Measurements from ENCODE around the gene PRKG1. TPM values are rescaled to one million over a fixed set of nuclear protein-coding genes. Genes with fewer than 3 reads are reported as not detected.

PRKG1 gene
- total and polyA plus RNA-seq, 2 of the 4 experiments (the other 2 are of a cell fraction): 3.5 to 18.3 TPM

GRCh38 chr10:51204066-51204465, 129.8 kb downstream of the PRKG1 start:
- DNase-seq (no peak), ATAC-seq (ENCODE audit: low read depth) (no peak)
- H2BK15ac ChIP-seq (ENCODE audit: low read depth, low read length): no peak overlapping the region
- H3K14ac ChIP-seq (replicated peaks; ENCODE audit: low read depth, low read length): no peak overlapping the region
- WGBS, 2 experiments (ENCODE audit: extremely low coverage in 2 of 2, insufficient read length in 1 of 2): no CpG with 5 or more reads among the region's 2 CpGs
- H3K36me3 ChIP-seq (ENCODE audit: control insufficient read depth, insufficient read depth, low read length): no peaks in the 10 kb centered on the region
- H3K18ac ChIP-seq (ENCODE audit: low read depth, low read length): no peak overlapping the region
- BruUV-seq (replicated peaks): no TSS peak
- no peak overlapping the region for H3K4me3 ChIP-seq (ENCODE audit: insufficient read depth, low read depth, low read length)
- H2BK20ac ChIP-seq (ENCODE audit: low read depth, low read length): no peak overlapping the region
- H4K5ac ChIP-seq (ENCODE audit: low read depth, low read length): no peak overlapping the region
- no peak overlapping the region for H2AFZ ChIP-seq (replicated peaks; ENCODE audit: low read length, poor library complexity)
- no peaks in the 10 kb centered on the region for H4K20me1 ChIP-seq (ENCODE audit: insufficient read depth, low read length)
- TF ChIP-seq FOS (IDR thresholded peaks at IDR 0.05; ENCODE audit: low read depth, low read length) (no peak), RFX5 (IDR thresholded peaks at IDR 0.05; ENCODE audit: low read depth, low read length) (no peak), RCOR1 (IDR thresholded peaks at IDR 0.05; ENCODE audit: insufficient replicate concordance, low read length) (no peak), BHLHE40 (IDR thresholded peaks at IDR 0.05; ENCODE audit: low read depth, low read length) (no peak), RAD21 (IDR thresholded peaks at IDR 0.05; ENCODE audit: low read length) (no peak), MXI1 (IDR thresholded peaks at IDR 0.05; ENCODE audit: borderline replicate concordance, low read depth, low read length) (no peak), SMC3 (IDR thresholded peaks at IDR 0.05; ENCODE audit: low read depth, low read length) (no peak), CHD1 (IDR thresholded peaks at IDR 0.05; ENCODE audit: low read depth, low read length) (no peak), NFE2L2 (IDR thresholded peaks at IDR 0.05; ENCODE audit: low read depth, low read length) (no peak), ELK1 (IDR thresholded peaks at IDR 0.05; ENCODE audit: borderline replicate concordance, low read depth, low read length) (no peak), CEBPB (IDR thresholded peaks at IDR 0.05; ENCODE audit: low read depth, low read length) (no peak), POLR2A (IDR thresholded peaks at IDR 0.05; ENCODE audit: low read depth, low read length) (no peak), USF2 (IDR thresholded peaks at IDR 0.05; ENCODE audit: low read depth, low read length) (no peak), MAZ (IDR thresholded peaks at IDR 0.05; ENCODE audit: borderline replicate concordance, low read depth, low read length) (no peak)
- H2BK5ac ChIP-seq (ENCODE audit: low read depth, low read length, poor library complexity, severe bottlenecking): no peak overlapping the region
- intact Hi-C loops (cut with micrococcal nuclease): no loop called here
- no peak overlapping the region for H3K56ac ChIP-seq (ENCODE audit: extremely low read depth, insufficient read depth, low read length)
- CTCF ChIA-PET: no interaction called here
- no peak overlapping the region for H3K4ac ChIP-seq (ENCODE audit: low read depth, low read length)
- peaks cover 2% of the 10 kb centered on the region; the same call in 1 of the 2 replicates for H3K4me1 ChIP-seq (ENCODE audit: control insufficient read depth, insufficient read depth, low read length)
- H3K79me1 ChIP-seq (ENCODE audit: low read depth in 1 of 2, low read length in 2 of 2): peaks cover 6 to 17% of the 10 kb centered on the region in 2 experiments; a peak in 2 of 4 replicates
- H2AK9ac ChIP-seq (replicated peaks; ENCODE audit: low read depth, low read length, poor library complexity): no peak overlapping the region
- H3K9me3 ChIP-seq (ENCODE audit: control insufficient read depth, insufficient read depth, low read length): no peaks in the 10 kb centered on the region
- no peak overlapping the region for H2AK5ac ChIP-seq (ENCODE audit: low read depth, low read length)
- POLR2A ChIA-PET (ENCODE audit: unreplicated experiment): no interaction called here
- no peak overlapping the region for H3K4me2 ChIP-seq (ENCODE audit: low read depth, low read length)
- H3K27ac ChIP-seq (ENCODE audit: insufficient read depth, low read length): no peak overlapping the region
- H3K9me1 ChIP-seq (ENCODE audit: insufficient read depth, low read length): 0 out of 2 replicates have a peak, but pooled peaks cover 3% of the 10 kb centered on the region
- no peak overlapping the region for H3K23ac ChIP-seq (ENCODE audit: low read depth, low read length)
- no peak overlapping the region for H3K9ac ChIP-seq (ENCODE audit: low read depth, low read length)
- H3K27me3 ChIP-seq (ENCODE audit: control insufficient read depth, insufficient read depth, low read length): no peaks in the 10 kb centered on the region
- dilution Hi-C loops (cut with HindIII; ENCODE audit: low sequenced_read_pairs, unreplicated experiment): no loop called here
- H4K8ac ChIP-seq (ENCODE audit: low read depth in 2 of 2, low read length in 2 of 2): no peak overlapping the region
- H2BK120ac ChIP-seq (ENCODE audit: low read depth, low read length): no peak overlapping the region
- in situ Hi-C loops (cut with MboI; ENCODE audit: low sequenced_read_pairs): no loop called here
- no peak overlapping the region for H4K91ac ChIP-seq (ENCODE audit: insufficient read depth, low read depth, low read length)
